ENCODE results near the gene PSMD6. TPM values are rescaled to one million over a fixed set of nuclear protein-coding genes. Genes with fewer than 3 reads are reported as not detected.

Gene PSMD6
- total and polyA plus RNA-seq, 2 experiments from 2014 or later: 110 to 184 TPM

DNA sequence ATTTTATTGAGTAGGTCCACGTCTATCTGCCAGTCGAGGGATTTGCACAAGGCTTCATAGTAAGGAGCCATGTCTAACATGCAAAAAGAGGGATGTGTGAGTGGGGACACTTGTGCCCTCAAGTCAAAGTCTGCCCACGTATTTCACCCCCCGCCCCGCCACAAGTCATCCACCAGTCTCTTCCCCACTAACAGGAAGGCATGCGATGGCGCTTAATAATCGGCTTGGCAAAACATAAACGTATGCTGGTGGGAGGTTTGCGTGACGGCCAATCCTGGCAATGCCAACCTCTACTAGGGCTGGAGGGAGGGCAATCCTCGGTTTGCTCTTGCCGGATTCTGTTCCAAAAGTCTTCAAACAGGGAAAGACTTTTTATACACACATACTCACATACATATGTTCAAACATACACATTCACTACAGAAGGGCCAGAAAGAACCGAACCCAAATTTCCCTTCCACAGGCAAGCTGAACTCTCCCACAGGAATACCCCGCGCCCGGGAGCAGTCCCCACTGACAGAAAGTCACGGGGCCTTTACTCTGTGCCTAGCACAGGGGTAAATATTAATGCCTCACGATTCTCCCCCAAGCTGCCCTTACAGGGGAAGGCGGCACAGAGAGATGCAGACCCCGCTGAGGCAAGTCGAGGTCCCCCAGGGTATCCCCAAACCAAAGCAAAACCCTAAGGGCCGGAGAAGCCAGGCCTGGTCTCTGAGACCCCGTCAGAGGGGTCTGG, 675 bp downstream of the PSMD6 start:
- Histone ChIP-seq H3K4me3 (peak overlapping the region; percentile 77), H3K36me3 (peaks cover 40% of the 10 kb centered on the region), H3K4me1 (ENCODE audit: low read depth) (peaks cover 3% of the 10 kb centered on the region), H3K9me3 (ENCODE audit: low read depth) (no peaks in the 10 kb centered on the region), H3K27me3 (no peaks in the 10 kb centered on the region), H3K27ac (peak overlapping the region; percentile 96)
- peak in 1 of 2 donors; percentile 22 for DNase-seq (ENCODE audit: low read depth in 1 of 2, low spot score in 1 of 2)
- TF ChIP-seq, protein P1, sequence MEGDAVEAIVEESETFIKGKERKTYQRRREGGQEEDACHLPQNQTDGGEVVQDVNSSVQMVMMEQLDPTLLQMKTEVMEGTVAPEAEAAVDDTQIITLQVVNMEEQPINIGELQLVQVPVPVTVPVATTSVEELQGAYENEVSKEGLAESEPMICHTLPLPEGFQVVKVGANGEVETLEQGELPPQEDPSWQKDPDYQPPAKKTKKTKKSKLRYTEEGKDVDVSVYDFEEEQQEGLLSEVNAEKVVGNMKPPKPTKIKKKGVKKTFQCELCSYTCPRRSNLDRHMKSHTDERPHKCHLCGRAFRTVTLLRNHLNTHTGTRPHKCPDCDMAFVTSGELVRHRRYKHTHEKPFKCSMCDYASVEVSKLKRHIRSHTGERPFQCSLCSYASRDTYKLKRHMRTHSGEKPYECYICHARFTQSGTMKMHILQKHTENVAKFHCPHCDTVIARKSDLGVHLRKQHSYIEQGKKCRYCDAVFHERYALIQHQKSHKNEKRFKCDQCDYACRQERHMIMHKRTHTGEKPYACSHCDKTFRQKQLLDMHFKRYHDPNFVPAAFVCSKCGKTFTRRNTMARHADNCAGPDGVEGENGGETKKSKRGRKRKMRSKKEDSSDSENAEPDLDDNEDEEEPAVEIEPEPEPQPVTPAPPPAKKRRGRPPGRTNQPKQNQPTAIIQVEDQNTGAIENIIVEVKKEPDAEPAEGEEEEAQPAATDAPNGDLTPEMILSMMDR (IDR thresholded peaks at IDR 0.05; ENCODE audit: low read depth, low read length): no peak

- TF ChIP-seq, protein P1 (IDR thresholded peaks at IDR 0.05; ENCODE audit: low read depth, low read length): no peak
- H3K36me3 ChIP-seq: peaks cover 47% of the 10 kb centered on the region
- no peaks in the 10 kb centered on the region for H3K4me1 ChIP-seq (ENCODE audit: low read depth)
- no peak for DNase-seq (ENCODE audit: low read depth in 1 of 2, low spot score in 1 of 2)
- H3K27ac ChIP-seq: no peak overlapping the region
- H3K27me3 ChIP-seq: no peaks in the 10 kb centered on the region
- peak overlapping the region; percentile 77 for H3K4me3 ChIP-seq
- no peaks in the 10 kb centered on the region for H3K9me3 ChIP-seq (ENCODE audit: low read depth)
Observed at GRCh38 chr3:64021922-64022321, 1.4 kb downstream of the PSMD6 start.

DNA sequence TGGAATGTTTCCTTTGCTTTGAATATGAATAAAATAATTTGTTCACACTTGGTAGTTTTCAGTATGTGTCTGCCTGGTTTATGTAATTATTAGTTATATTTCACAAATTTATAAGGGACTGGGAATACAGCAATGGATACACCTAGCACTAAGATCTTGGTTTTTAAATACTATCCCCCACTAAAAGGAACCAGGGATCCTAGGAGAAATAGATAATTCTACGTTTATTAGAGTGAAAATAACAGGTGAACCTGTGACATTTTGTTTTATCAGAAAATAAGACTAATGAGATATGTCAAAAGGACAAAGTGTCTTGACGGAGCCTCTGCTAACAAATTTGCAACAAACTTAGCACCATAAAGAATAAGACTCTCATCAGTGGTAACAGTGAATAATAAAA, 3.4 kb downstream of the PSMD6 start:
- Histone ChIP-seq H3K9me3 (ENCODE audit: low read depth) (no peaks in the 10 kb centered on the region), H3K27ac (no peak overlapping the region), H3K4me3 (no peak overlapping the region), H3K27me3 (no peaks in the 10 kb centered on the region), H3K36me3 (peaks cover 62% of the 10 kb centered on the region), H3K4me1 (ENCODE audit: low read depth) (no peaks in the 10 kb centered on the region)
- no peak for DNase-seq (ENCODE audit: low read depth in 1 of 2, low spot score in 1 of 2)
- TF ChIP-seq, protein P1 (IDR thresholded peaks at IDR 0.05; ENCODE audit: low read depth, low read length): no peak

DNA sequence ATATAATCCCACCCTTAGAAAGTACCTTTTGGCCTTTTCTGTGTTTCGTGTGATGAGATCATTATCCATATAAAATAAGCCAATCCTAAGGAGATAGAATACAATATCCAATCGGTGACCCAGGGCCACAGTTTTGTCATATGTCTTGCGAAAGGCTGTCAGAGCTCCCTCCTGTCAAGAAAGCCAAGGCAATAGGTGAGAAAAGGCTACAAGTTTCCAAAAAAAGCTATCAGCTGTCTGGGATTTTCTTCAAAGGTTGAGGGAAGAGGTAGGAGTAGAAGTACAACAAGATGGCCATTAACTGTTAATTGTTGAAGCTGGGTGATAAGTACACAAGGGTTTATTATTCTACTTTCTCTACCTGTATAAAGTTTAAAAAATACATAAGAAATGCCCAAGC, 4.0 kb downstream of the PSMD6 start:
- H3K9me3 ChIP-seq (ENCODE audit: low read depth): no peaks in the 10 kb centered on the region
- peaks cover 68% of the 10 kb centered on the region for H3K36me3 ChIP-seq
- DNase-seq (ENCODE audit: low read depth in 1 of 2, low spot score in 1 of 2): no peak
- no peak overlapping the region for H3K4me3 ChIP-seq
- no peaks in the 10 kb centered on the region for H3K4me1 ChIP-seq (ENCODE audit: low read depth)
- no peaks in the 10 kb centered on the region for H3K27me3 ChIP-seq
- no peak overlapping the region for H3K27ac ChIP-seq
- TF ChIP-seq, protein P1 (IDR thresholded peaks at IDR 0.05; ENCODE audit: low read depth, low read length): no peak

GRCh38 chr3:64016941-64017620, 6.2 kb downstream of the PSMD6 start:
- DNase-seq (ENCODE audit: low read depth in 1 of 2, low spot score in 1 of 2): no peak
- Histone ChIP-seq H3K27me3 (no peaks in the 10 kb centered on the region), H3K36me3 (peaks cover 88% of the 10 kb centered on the region), H3K9me3 (ENCODE audit: low read depth) (no peaks in the 10 kb centered on the region), H3K27ac (no peak overlapping the region), H3K4me3 (no peak overlapping the region), H3K4me1 (ENCODE audit: low read depth) (no peaks in the 10 kb centered on the region)
- TF ChIP-seq, protein P1 (IDR thresholded peaks at IDR 0.05; ENCODE audit: low read depth, low read length): no peak

All from cardiac muscle cell (in vitro differentiated cells and primary cell).